ENCODE measurements around the gene SLC28A1. TPM values are rescaled to one million over a fixed set of nuclear protein-coding genes. Genes with fewer than 3 reads are reported as not detected.

Gene SLC28A1
- polyA plus RNA-seq, 1 donor = 0.39 TPM

DNA sequence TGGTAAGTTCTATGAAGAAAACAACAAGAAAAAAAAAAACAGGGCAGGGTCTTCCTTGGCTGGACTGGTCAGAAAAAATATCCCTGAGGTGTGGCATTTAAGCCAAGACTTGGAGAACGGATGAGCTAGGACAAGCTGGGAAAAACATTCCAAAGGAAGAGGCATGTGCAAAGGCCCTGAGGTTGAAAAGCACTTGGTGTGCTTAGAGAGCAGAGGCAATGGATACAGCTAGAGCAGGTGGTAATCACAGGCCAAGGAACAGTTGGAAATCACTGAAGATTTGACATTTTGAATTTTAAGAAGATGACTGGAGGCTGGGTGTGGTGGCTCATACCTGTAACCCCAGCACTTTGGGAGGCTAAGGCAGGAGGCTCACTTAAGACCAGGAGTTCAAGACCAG lies 54.3 kb downstream of the SLC28A1 start:
- DNase-seq (ENCODE audit: low read depth) = no peak

DNA sequence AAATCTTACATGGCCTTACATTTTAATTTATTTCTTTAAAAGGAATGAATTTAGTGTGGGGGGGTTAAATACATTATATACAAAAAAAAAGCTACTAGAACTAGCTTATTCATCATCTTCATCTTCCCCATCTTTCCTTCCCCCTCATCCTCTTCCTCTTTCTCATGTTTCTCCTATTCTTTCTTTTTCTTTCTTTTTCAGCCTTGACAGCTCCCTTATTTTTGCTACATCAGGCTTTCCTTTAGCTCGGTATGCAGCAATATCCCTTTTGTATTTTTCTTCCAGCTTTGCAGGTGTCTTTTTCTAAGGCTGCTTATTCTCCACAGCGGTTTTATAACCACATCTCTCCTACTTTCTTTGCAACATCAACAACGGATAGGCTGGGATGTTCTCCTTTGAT lies 55.9 kb downstream of the SLC28A1 start:
- DNase-seq (ENCODE audit: low read depth) = no peak

DNA sequence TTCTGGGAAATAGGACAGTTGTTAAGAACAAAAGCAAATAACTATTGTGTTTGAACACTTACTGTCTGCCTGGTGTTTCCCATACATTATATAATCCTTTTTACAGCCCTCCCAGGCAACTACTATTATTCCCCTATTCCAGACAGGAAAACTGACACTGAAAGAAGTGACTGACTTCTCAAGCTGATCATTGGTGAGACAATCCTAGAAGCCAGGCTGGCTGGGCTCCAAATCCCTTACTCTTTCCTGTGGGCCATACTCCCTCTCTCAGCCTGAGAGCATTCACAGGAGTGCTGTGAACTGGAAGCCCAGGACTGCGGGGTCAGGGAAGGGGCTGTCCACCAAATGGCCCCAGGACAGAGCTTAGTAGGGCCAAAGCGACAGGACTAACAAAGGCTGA lies 58.0 kb downstream of the SLC28A1 start:
- DNase-seq (ENCODE audit: low read depth) = no peak

DNA sequence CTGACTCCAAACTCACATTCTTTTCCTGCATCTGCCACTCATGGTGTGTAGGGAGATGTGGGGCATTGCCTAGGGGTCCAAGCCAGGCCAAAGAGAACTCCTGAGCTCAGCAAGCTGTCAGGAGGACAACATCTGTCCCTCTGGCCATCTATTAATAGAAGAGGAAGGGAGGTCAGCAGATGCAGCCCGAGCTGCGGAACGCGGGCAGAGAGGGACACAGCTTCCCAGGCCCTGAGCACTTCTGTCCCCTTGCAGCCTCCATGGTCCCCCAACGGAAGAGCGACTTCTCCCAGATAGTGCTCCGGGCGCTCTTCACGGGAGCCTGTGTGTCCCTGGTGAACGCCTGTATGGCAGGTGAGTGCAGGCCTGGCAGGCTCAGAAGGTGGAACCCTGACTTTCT lies 59.8 kb downstream of the SLC28A1 start:
- no peak for DNase-seq (ENCODE audit: low read depth)

DNA sequence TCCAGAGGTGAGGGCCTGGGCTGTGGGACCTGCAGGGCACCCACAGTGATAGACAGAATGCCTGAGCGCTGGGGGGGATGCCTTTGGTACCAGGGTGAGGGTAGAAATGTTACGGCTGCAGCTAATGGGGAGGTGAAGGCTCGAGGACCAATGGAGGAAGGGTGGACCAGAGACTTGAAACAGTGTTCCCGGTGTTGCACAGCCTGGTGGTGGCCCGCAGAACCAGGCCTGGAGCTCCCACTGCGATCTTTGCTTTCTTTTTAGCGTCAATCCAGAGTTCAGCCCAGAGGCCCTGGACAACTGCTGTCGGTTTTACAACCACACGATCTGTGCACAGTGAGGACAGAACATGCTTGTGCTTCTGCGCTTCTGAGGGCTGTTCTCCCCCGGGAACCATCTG lies 60.4 kb downstream of the SLC28A1 start:
- no peak for DNase-seq (ENCODE audit: low read depth)

DNA sequence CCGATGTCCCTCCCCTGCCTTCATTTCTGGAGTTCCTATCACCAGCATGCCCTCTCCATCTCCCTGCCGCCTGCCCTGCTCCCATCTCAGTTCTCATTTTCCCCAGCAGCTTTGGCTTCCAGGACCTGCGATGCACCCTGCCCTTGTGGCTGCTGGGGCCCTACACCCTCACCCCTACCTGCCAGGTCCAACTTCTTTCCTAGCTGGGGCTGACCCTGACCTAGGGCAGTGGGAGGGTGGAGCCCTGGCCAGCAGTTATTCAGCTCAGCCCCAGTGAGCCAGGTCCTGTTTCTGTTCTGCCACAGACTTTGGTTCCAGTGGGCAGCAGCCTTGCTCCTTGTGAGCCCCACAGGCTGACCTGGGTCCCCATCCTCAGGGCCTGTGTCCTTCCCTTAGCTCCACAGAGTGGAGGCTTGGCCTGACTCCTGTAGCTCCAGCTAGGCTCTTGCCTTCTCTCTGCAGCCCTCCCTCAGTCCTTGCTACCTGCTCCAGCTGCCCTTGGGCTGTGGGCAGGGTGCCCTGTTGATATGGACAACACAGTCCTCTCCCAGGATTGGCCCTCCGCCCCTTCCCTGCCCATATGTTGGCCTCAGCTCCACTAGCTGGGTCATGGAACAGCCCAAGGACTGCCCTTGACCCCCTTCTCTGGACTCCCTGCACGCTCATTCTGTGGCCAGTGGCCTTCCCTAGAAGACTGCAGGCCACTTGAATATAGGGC lies 62.5 kb downstream of the SLC28A1 start:
- no peak for DNase-seq (ENCODE audit: low read depth)

DNA sequence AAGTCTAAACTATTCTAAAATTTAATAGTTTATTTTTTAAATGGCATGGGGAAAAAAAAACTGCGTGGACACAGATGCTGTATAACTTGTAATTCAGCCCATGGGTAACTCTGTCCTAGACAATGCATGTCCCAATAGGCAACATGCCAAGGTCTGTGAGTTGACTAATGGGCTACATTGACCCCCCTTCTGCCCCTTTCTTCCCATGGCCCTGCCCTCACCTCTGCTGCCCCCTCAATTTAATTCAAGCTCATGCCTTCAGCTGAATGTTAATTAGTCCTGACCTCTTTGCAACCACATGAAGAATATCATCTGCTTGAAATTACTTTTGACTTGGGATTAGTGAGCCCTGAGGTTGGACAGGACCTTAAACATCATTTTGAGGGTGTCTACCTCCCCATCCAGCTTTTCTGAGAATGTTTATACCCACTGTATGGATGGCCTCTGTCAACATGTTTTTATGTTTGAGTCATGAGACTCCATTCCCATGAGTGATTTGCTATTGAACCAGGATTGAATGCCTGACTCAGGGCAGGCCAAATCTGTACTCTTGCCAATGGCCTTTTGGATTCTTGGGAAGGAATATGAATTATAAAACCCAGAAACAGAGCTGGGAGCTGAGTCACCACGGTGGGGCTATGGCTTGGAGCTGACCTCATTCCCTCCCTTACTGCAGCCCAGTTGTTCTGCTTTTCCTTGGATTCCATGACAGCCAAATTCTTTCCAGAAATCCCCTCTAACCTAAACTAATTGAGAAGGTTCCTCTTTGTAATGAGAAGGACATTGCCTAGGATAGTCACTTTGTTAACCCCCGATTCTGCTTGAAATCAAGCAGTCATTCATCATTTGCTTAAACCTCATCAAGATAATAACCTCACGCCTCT lies 63.7 kb downstream of the SLC28A1 start:
- DNase-seq (ENCODE audit: low read depth) = no peak

DNA sequence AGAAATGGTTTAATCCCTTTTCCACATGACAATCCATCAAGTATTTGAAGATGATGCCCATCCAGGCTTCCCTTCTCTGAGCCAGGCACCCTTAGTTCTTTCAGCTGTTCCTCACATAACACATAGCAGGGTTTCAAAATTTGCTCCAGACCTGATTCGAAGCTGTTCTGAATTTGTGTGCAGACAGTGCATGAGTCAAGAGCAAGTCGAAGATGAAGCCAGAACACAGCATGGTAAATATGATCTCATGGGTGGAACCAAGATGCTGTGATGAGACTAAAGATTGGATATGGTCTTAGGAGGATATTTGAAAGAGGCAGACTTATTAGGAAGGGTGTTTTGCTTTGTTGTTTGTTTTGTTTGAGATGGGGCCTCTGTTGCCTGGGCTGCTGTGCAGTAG lies 64.6 kb downstream of the SLC28A1 start:
- no peak for DNase-seq (ENCODE audit: low read depth)

DNA sequence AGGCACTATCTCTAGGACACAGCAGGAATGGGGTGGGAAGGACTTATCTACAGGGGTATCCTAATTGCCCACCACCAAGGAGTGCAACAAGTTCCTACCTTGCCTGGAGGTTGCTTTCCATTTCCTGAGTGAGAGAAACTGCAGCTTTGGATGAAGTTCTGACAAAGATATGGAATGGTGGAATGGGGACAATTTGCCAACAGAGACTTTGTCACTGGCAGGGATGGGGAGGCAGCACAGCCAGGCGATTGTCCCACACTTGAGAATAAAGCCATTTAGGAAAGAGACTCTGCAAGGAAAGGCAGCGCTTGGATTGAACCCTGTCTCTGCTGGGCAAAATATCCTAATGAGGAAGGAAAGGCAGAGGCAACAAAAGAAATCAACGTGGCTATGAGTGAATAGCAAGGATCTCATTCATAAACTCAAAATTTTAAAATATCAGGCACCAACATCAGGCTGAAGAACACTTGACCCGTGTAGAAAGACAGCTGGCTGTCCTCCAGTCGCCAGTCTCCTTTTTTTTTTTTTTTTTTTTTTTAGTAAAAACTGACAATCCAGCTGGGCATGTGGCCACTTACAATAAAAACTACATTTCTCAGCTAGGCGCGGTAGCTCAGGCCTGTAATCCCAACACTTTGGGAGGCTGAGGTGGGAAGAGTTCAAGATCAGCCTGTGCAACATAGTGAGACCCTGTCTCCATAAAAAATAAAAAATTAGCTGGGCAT lies 65.5 kb downstream of the SLC28A1 start:
- DNase-seq (ENCODE audit: low read depth) = no peak

DNA sequence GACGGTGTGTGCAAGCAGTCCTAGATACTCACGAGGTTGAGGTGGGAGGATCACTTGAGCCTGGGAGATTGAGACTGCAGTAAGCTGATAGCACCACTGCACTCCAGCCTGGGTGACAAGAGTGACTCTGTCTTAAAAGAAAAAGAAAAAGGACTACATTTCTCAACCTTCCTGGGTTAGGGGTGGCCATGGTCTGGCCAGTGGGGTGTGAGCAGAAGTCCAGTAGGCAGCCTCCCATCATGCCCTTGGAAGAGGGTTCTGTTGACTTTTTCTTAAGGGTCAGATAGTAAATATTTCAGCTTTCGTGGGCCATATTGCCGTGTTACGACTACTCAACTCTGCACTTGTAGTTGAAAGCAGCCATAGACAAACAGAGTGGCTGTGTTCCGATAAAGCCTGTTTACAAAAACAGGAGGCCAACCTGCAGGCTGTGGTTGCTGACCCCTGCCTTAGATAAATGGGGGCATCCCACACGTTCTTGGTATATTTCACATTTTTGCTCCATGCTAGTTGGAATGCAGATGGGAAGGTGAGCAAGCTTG lies 66.2 kb downstream of the SLC28A1 start:
- DNase-seq (ENCODE audit: low read depth) = no peak

DNA sequence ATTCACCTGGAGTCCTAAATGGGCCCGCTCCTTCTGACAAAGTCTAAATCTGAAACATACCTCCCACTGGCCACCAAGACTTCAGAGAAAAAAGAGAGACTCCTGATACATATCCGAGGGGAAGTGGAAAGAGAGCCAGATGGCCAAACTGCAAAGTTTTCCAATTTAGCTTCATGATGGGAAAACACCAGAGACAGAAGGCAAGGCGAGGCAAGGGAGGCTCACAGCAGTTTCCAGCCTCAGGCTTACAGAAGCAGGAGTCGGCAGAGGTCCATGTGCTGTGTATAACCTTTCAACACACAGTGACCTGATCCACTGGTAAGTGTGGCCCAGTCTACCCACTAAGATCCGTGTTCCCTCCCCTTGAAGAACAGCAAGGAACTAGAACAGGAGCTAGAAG lies 67.3 kb downstream of the SLC28A1 start:
- no peak for DNase-seq (ENCODE audit: low read depth)

DNA sequence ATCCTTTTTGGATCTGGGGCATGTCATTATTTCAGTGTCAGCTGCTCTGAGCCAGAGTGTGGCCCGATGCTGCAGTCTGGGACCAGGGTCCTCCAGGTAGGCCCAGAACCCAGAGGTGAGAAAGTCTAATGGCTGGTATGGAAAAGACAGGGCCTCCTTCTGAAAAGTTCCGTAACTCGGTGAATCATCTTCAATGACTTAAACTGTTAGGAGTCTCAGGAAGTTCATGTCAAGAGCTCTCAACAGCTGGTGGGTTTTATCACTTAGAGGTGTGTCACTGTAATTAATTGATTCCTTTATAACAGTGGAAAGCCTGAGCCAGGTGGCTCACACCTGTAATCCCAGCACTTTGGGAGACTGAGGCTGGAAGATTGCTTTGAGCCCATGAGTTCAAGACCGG lies 68.7 kb downstream of the SLC28A1 start:
- no peak for DNase-seq (ENCODE audit: low read depth)

DNA sequence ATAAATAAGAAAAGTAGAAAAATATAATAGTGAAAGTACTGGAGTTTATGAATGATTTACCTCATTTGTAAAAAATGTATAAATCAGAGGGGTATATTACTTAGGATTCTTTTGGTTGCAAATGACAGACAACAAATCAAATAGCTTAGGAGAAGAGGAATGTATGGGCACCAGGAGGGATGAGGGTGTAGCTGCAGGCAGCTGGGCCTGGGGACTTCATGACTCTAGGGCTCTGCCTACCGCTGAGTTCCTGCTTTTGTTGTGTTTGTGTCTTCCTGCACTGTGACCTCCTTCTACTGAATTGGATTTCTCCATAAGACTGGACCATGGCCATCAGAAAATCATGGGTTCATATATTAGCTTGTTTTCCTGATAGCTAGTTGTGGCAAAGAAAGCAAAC lies 69.3 kb downstream of the SLC28A1 start:
- no peak for DNase-seq (ENCODE audit: low read depth)

DNA sequence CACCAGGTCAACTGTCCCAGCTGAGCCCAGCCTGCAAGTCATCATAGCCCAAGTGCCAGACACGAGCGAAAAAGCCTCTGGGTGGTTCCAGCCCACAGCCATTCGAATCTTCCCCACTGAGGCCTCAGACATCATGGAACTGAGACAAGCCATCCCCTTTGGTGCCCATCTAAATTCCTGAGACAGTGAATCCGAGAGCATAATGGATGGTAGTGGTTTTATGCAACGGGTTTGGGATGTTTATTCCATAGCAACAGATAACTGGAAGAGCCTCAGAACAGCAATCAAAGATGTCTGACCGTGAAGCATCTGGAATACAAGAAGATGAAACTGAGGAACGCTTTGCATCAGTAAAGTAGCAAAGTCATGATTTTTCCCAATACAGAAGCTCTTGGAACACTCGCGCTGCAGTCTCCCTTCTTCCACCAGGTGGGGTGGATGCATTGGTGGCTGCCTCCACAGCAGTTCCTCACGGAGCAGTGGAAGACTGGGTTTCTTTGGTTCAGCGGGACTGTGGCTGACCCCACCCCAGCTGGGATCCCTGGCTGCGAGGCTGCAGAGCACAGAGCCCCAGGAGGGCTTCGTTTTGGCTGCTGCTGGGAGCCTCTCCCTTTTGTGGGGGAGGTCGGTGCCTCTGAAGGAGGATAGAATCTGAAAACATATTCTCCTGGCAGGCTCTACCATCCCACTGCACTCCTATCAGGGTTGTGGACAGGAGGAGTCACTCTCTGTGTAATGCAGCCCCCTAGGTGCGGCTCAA lies 70.8 kb downstream of the SLC28A1 start:
- DNase-seq (ENCODE audit: low read depth) = no peak

DNA sequence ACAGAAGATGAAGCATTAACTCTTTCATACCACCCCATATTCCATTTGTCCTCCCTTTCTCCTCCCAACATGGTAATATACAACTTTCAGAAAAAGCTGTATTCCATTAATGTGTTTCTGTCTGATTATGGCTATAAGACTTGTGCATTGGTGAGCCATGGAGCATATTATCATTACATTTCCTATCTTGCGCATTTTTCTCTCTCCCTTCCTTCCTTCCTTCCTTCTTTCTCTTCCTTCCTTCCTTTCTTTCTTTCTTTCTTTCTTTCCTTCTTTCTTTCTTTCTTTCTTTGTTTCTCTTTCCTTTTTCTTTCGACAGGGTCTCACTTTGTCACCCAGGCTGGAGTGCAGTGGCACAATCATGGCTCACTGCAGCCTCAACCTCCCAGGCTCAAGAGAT lies 71.7 kb downstream of the SLC28A1 start:
- DNase-seq (ENCODE audit: low read depth) = no peak

DNA sequence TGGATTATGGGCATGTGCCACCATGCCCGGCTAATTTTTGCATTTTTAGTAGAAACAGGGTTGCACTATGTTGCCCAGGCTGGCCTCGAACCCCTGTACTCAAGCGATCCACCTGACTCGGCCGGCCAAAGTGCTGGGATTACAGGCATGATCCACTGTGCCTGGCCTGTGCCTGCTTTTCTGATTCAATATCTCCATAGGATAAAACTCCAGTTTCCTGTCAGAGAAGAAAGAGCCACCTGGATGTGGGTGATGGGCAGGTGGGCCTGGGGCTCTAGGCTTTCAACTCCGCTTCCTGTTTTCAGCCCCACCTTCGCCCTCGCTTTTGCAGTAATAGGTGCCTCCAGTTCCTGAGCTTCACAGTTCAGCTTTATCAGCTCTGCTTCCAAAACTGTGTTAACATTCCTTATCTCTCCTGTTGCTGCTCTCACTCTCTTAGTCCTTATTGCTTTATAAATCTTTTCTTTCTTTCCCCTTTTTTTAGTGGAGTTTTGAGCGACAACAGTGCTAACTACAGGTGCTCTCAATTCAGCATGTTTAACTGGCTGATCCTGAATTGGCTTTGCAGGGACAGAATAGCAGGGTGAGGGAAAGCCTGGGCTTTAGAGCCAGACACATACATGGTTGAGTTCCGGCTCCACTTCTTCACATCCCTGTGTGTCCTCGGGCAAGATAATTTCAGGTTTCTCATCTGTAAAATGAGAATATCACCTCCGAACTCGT lies 76.1 kb downstream of the SLC28A1 start:
- DNase-seq (ENCODE audit: low read depth) = no peak

DNA sequence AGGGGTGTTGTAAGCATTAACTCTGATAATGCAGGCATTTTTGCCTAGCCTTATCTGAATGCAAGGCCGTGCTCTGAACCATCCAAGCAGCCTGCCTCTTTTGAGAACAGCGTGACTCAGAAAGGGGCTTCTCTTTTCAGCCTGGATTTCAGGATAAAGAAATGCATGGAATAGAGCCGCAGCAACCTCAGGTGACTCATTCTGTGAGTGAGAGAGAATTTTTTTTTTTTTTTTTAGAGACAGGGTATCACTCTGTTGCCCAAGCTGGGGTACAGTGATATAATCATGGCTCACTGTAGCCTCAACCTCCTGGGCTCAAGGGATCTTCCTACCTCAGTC lies 76.6 kb downstream of the SLC28A1 start:
- no peak for DNase-seq (ENCODE audit: low read depth)

DNA sequence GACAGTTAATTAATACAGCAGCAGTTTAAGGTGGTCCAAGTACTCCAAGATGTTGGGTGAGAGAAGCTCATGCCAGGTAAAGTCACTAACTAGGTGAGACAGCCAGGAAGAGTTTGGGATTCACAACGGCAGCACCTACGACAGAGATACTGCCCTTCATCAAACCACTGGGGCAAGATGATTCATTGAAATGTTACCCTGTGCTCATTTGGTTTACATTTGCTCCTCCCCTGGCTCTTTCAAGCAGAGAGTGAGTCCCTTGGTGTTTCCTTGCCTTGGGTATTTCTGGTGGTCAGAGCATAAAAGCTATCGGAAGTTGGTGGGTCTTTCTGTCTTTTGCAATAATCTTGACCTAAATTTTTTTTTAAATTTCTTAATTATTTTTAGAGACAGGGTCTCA lies 77.2 kb downstream of the SLC28A1 start:
- no peak for DNase-seq (ENCODE audit: low read depth)

DNA sequence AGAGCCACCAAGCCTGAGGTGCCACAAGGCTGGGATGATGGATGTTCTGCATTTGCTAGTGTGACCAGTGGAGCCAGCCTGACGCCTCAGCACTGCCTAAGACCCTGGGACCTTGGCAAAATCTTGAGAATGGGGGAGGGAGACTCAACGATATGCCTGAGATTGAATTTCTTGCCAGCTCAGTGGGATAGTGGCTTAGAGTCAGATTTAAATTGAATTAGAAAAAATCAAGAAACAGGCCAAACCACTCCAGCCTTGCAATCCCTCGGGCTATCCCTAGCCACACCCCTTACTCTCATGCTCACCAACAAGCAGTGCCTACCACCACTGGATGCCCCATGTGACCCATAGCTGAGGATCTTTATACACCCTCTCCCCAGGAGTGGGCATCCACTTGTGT lies 78.5 kb downstream of the SLC28A1 start:
- DNase-seq (ENCODE audit: low read depth) = no peak

DNA sequence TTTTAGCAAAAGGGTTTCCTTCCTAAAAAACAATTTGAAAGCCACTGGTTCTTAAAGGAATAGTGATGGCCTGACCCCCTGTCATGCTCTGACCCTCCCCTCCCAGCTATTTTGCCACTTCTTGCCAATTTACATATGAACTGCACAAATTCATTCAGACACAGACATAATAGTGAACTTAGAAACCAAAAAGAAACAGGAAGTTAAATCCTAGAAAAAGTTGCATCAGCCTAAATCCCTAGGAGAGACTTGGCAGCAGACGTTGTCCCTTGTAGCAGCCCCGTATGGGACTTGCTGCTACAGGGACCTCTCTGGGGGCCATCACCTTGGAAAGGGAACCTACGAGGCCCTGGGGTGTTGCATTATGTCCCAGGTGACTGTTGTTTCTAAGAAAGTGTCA lies 82.9 kb downstream of the SLC28A1 start:
- DNase-seq (ENCODE audit: low read depth) = no peak

DNA sequence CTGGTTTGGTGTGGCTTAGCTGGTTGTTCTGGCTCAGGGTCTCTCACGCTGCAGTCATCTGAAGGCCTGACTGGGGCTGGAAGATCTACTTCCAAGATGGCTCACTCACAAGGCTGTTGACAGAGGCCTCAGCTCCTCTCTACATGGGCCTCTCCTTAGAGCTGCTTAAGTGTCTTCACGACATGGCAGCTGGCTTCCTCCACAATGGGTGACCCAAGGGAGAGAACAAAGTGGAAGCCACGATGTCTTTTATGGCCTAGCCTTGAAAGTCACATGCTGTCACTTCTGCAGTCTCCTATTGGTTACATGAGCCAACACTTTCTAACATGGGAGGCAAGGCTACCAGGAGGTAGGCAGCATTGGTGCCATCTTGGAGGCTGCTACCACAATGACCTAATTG lies 83.8 kb downstream of the SLC28A1 start:
- no peak for DNase-seq (ENCODE audit: low read depth)

Data from forelimb muscle (tissue), 1 donor.